Panc1 (cell line): ENCODE data around the gene ERCC6. TPM values are rescaled to one million over a fixed set of nuclear protein-coding genes. Genes with fewer than 3 reads are reported as not detected.

ENCODE experiments used
- ATAC-seq: fragments of 200-7000 bp; cut with Tn5 transposase; 2 replicates; pipeline ENCODE4 v1.9.1; 2020; ENCODE audit warnings: mild to moderate bottlenecking, moderate library complexity
- Bru-seq: library from RNA; stranded (reverse); fragments of 400-500 nt; gene quantifications from one replicate; lab custom pipeline; 2021; lab: Mats Ljungman, UMichigan
- BruChase-seq, 2 experiments: library from RNA; stranded (reverse); fragments of 400-500 nt; gene quantifications; one replicate each; lab custom pipeline; 2021; lab: Mats Ljungman, UMichigan
- BruUV-seq: library from RNA; stranded (reverse); fragments of 400-500 nt; replicated peaks from 2 replicates; lab custom pipeline; 2021; lab: Mats Ljungman, UMichigan
- CTCF ChIA-PET: fragments of 300-600 bp; sonication (Branson Sonifier 250); formaldehyde crosslinking; loops from one replicate; lab custom pipeline; 2022; ENCODE audit warnings: antibody characterized with exemption; lab: Charles Lee
- POLR2A ChIA-PET: fragments of 300-600 bp; sonication (Branson Sonifier 250); formaldehyde crosslinking; loops from one replicate; lab custom pipeline; 2022; ENCODE audit warnings: antibody characterized with exemption; lab: Charles Lee
- DNase-seq: peaks from one replicate; pipeline ENCODE4 v3.0.0-alpha.2; 2010; ENCODE audit warnings: low read depth, low spot score
- H3K27ac ChIP-seq: 2 replicates; pipeline ENCODE4 v1.5.1; 2011; ENCODE audit warnings: mild to moderate bottlenecking, low read length, inconsistent platforms
- H3K27me3 ChIP-seq: fragments of 200-500 bp; sonication (Bioruptor generic); 2 replicates; pipeline ENCODE4 v1.6.0; 2014; ENCODE audit warnings: low read length, inconsistent platforms; ENCODE audit not compliant: control insufficient read depth, insufficient read depth
- H3K36me3 ChIP-seq: fragments of 200-500 bp; sonication (Bioruptor generic); 2 replicates; pipeline ENCODE4 v1.5.1; 2014; ENCODE audit warnings: inconsistent platforms, mild to moderate bottlenecking, low read length, moderate library complexity; ENCODE audit not compliant: control insufficient read depth, insufficient read depth
- H3K4me1 ChIP-seq: 2 replicates; pipeline ENCODE4 v1.5.1; 2011; ENCODE audit warnings: inconsistent platforms, mild to moderate bottlenecking, low read length, moderate library complexity; ENCODE audit not compliant: control insufficient read depth, insufficient read depth
- H3K4me3 ChIP-seq, 2 experiments: 2 replicates each; pipeline ENCODE4 v1.5.1; 2011 to 2012; ENCODE audit warnings: low read depth in 2 of 2, low read length in 2 of 2, mild to moderate bottlenecking in 2 of 2, inconsistent platforms in 1 of 2, moderate library complexity in 1 of 2
- H3K9me3 ChIP-seq: fragments of 200-500 bp; sonication (Bioruptor generic); 2 replicates; pipeline ENCODE4 v1.5.1; 2014; ENCODE audit warnings: low read depth, mild to moderate bottlenecking, inconsistent platforms, low read length, moderate library complexity; ENCODE audit not compliant: control insufficient read depth, insufficient read depth
- CTCF ChIP-seq: fragments of 450-650 bp; IDR thresholded peaks from 2 replicates; pipeline ENCODE4 v1.5.1; 2017; ENCODE audit warnings: mild to moderate bottlenecking
- POLR2AphosphoS5 ChIP-seq: IDR thresholded peaks from 2 replicates; pipeline ENCODE4 v1.6.1; 2012; ENCODE audit warnings: mild to moderate bottlenecking, low read depth, low read length, moderate library complexity
- REST ChIP-seq, 2 experiments: IDR thresholded peaks; 2 replicates each; pipeline ENCODE4 v1.6.1; 2011 to 2012; ENCODE audit warnings: low read depth in 2 of 2, control low read depth in 1 of 2, low read length in 1 of 2, mild to moderate bottlenecking in 1 of 2, moderate library complexity in 1 of 2; ENCODE audit not compliant: insufficient read depth in 1 of 2
- SIN3A ChIP-seq: IDR thresholded peaks from 2 replicates; pipeline ENCODE4 v1.6.1; 2012; ENCODE audit warnings: low read depth, mild to moderate bottlenecking, low read length, moderate library complexity, borderline replicate concordance; ENCODE audit not compliant: insufficient read depth
- TCF7L2 ChIP-seq: IDR thresholded peaks from 2 replicates; pipeline ENCODE4 v1.6.1; 2011; ENCODE audit warnings: mild to moderate bottlenecking, low read depth, low read length, inconsistent platforms
- in situ Hi-C: cut with HindIII; loops from 2 replicates; pipeline ENCODE4 v1.10.0; 2016; ENCODE audit warnings: low sequenced_read_pairs, low pct_unique_long_range_greater_than_20kb
- intact Hi-C: fragments of 100-400 bp; cut with micrococcal nuclease; formaldehyde crosslinking; loops from one replicate; pipeline ENCODE4 v1.10.0; 2022; ENCODE audit not compliant: unreplicated experiment
- long read RNA-seq: library from polyadenylated mRNA; unstranded; transcript quantifications from one replicate; pipeline ENCODE4 v2.0.0, GENCODE V29; 2021; ENCODE audit not compliant: unreplicated experiment
- polyA plus RNA-seq: library from polyadenylated mRNA; unstranded; fragments of >200 nt; gene quantifications from one replicate; pipeline ENCODE4 v1.2.1, GENCODE V29; 2012; ENCODE audit warnings: missing spikeins; ENCODE audit not compliant: insufficient read length
- total RNA-seq: library from RNA; stranded (reverse); gene quantifications from one replicate; pipeline ENCODE4 v1.2.1, GENCODE V29; 2021; ENCODE audit not compliant: unreplicated experiment

ERCC6 gene
- total RNA-seq: 19.1 TPM
- 9.2 TPM for polyA plus RNA-seq
- Bru-seq, nascent RNA: percentile 73 among the genes with signal in this experiment
- percentile 71 among the genes with signal in this experiment for BruChase-seq, experiment 1, labeled RNA remaining after a 2-hour chase
- percentile 61 among the genes with signal in this experiment for BruChase-seq, experiment 2, labeled RNA remaining after a 6-hour chase
- long read RNA-seq, full-length matches to known transcripts: 12 of 29 reads
- long read RNA-seq, partial matches to known transcripts: 9 of 29 reads
- long read RNA-seq, other reads (novel, unspliced or antisense): 8 of 29 reads

GRCh38 chr10:49538381-49539319 is at the start of gene ERCC6:
TSS of gene ERCC6 (minus strand) at chr10:49539121.
- intact Hi-C loops: no loop called here
- POLR2A ChIA-PET: interaction anchor here (0.6 to 0.7 kb wide), 6 partner anchors 66 to 1228 kb away, joined by 4 to 10 read pairs (median 8); no protein-coding TSS in a partner anchor
- ATAC-seq (peak; percentile 98), DNase-seq (peak; percentile 91)
- Histone ChIP-seq H3K4me3 (peak within 1 kb of the TSS; percentile 78 to 98), H3K9me3 (no peaks in the 10 kb centered on the region), H3K36me3 (no peaks in the 10 kb centered on the region), H3K27me3 (peaks cover 8% of the 10 kb centered on the region), H3K4me1 (peaks cover 10% of the 10 kb centered on the region; the same call in 1 of the 2 replicates), H3K27ac (peak within 1 kb of the TSS; percentile 82)
- BruUV-seq: no TSS peak
- CTCF ChIA-PET: interaction anchor here (0.6 kb wide), 3 partner anchors 11 to 1057 kb away, joined by 3 to 4 read pairs (median 3); no protein-coding TSS in a partner anchor
- no peak; the same call in 1 of the 2 replicates for TF ChIP-seq TCF7L2
- peak; percentile 77 for TF ChIP-seq POLR2AphosphoS5
- TF ChIP-seq SIN3A: 0 out of 2 replicates have a peak, but pooled peaks have one; percentile 37
- no peak for TF ChIP-seq CTCF
- in situ Hi-C loops: no loop called here

- ATAC-seq (no peak), DNase-seq (no peak)
- Histone ChIP-seq H3K27me3 (peaks cover 7% of the 10 kb centered on the region; the same call in 1 of the 2 replicates), H3K9me3 (no peaks in the 10 kb centered on the region), H3K4me1 (peaks cover 2% of the 10 kb centered on the region; the same call in 1 of the 2 replicates), H3K36me3 (no peaks in the 10 kb centered on the region), H3K27ac (no peak overlapping the region), H3K4me3 (no peak overlapping the region)
- ChIA-PET CTCF (no interaction called here), POLR2A (no interaction called here)
- TF ChIP-seq TCF7L2 (no peak), POLR2AphosphoS5 (no peak), REST (IDR thresholded peaks at IDR 0.05; ENCODE audit: insufficient read depth in 1 of 2, low read depth in 2 of 2, low read length in 1 of 2) (no peak), SIN3A (no peak), CTCF (no peak)
- in situ Hi-C loops (no loop called here), intact Hi-C loops (no loop called here)
- no TSS peak for BruUV-seq
Observed at GRCh38 chr10:49587981-49588380, 49.1 kb upstream of the ERCC6 start.
